GM12801 (cell line): ENCODE results near the gene ARHGAP24.

Experiments used
- CTCF ChIP-seq: IDR thresholded peaks from one replicate; pipeline ENCODE4 v1.5.1; 2011; ENCODE audit warnings: control low read depth; ENCODE audit not compliant: insufficient read length; ENCODE audit errors: extremely low read depth

Gene ARHGAP24

DNA sequence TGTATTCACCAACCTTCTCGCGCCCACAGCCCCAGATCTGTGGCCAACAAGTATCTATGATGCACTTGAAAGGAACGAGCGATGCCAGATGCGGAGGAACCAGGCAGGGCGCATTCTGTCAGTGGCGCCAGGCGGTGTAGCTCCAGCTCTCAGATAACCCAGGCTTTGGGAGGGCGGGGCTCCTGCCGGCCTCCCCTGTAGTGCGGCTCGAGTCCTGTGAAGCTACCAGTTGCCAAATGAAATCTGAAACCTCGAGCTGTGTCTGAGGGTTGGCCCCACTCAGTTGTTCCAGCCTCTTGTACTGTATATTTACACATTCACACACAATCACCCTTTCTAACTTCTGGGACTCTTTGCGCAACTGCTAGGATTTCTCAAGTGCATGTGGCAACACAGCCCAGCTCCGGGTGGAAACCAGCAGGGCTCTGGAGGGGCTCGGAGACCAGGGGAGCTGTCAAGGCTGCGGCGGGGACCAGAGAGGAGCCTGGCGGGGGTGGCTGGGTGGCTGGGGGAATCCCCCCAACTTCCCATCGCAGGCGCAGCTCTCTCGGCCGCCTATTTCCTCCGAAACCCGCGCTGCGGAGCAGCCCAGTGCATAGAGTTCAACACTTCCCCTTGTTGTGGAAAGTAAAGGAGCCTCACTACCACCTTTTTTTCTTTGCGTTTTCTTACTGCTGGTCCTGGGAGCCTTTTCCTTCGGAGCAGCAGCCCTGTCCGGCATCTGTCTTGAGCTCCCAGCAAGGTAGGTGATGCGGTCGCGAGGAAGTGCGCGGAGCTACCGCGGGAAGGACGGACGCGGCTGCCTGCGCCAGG, at the start of gene ARHGAP24:
ARHGAP24 (plus strand) TSS at position 333 of the 813 bp plus-strand sequence.
- TF ChIP-seq CTCF = no peak

- no peak for TF ChIP-seq CTCF
Measured at GRCh38 chr4:85426366-85426765, 48.6 kb upstream of the ARHGAP24 start.

GRCh38 chr4:85427123-85427522, 47.8 kb upstream of the ARHGAP24 start:
- no peak for TF ChIP-seq CTCF

GRCh38 chr4:85430226-85430625, 44.7 kb upstream of the ARHGAP24 start:
- TF ChIP-seq CTCF = no peak

- TF ChIP-seq CTCF = no peak
Measured at GRCh38 chr4:85430697-85431096, 44.3 kb upstream of the ARHGAP24 start.

- no peak for TF ChIP-seq CTCF
Measured at GRCh38 chr4:85431156-85431555, 43.8 kb upstream of the ARHGAP24 start.

GRCh38 chr4:85431881-85432485, 43.0 kb upstream of the ARHGAP24 start:
- TF ChIP-seq CTCF = no peak
